GM21381 (cell line): Measurements from ENCODE around the gene ERICH3.

Experiments
- ATAC-seq: cut with Tn5 transposase; IDR thresholded peaks from one replicate; pipeline ENCODE4 v1.9.1; 2021; ENCODE audit warnings: mild to moderate bottlenecking, moderate library complexity; ENCODE audit not compliant: unreplicated experiment

The ERICH3 gene

DNA sequence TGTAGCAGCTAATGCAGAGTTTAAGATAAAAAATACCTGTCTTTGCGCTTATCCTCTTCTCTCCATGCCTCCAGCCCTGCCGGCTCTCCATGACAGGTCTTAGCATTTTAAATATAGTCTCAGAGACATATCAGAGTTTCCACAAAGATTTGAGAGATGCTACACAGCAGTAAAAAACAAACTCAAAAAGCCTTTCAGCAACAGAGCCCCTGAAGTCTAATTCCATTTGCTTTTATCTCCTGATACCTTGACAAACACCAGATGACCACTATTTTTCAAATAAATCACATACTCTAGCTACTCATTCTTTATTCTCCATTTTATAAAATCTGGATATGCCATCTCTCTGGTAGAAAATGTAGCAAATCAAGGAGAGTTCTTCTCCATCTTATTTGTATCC lies 81.6 kb downstream of the ERICH3 start:
- ATAC-seq, result no peak

- ATAC-seq, result no peak
Measured at GRCh38 chr1:74590288-74590687, 83.3 kb downstream of the ERICH3 start.

- no peak for ATAC-seq
Measured at GRCh38 chr1:74587888-74588287, 85.7 kb downstream of the ERICH3 start.

DNA sequence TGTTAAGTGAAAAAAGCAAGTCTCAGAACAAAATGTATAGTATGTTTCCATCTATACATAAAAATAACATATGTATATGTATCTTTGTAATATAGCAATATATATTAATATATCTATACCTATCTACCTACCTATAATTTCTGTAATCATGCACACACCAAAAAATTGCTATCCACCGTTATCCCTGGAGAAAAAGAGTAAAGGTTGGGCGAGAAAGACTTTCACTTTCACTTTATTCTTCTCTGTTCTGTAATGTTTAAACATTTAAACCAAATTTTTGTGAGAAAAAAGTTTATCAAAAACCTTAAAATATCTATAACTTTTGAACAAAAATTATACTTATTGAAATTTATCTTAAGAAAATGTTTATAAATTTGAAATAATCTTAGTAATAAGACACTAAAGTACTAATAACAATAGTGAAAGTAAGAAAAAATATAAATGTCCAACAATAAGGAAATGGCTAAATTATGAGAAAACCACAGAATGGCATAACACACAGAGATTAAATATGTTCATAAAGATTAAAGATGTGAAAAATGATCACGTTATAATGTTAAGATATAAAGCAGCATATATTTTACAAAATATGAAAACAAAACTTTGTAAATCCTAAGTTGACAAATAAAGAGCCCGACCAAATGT lies 87.2 kb downstream of the ERICH3 start:
- ATAC-seq, result no peak

DNA sequence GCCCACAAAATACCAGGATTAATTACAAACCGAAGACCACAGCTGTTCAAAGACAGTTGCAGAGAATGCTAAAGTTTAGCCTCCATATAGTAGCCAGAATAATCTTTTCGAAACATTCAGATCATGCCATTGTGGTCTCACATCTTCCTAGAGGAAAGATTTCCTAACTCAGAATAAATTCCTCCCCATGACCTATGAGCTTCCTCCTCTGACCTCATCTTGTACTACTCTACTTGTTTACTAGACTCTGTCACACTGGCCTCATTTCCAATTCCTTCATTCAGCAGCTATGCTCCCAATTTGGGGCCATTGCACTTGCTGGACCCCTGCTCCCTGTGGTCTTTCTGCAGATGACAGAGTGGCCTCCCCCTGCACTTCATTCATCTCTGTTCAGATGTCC lies 89.4 kb downstream of the ERICH3 start:
- ATAC-seq, result no peak

GRCh38 chr1:74583397-74583796 lies 90.2 kb downstream of the ERICH3 start:
- ATAC-seq, result no peak

- peak; percentile 99 for ATAC-seq
Measured at GRCh38 chr1:74579425-74579824, 94.2 kb downstream of the ERICH3 start.

GRCh38 chr1:74578101-74578500 lies 95.5 kb downstream of the ERICH3 start:
- ATAC-seq, result no peak

DNA sequence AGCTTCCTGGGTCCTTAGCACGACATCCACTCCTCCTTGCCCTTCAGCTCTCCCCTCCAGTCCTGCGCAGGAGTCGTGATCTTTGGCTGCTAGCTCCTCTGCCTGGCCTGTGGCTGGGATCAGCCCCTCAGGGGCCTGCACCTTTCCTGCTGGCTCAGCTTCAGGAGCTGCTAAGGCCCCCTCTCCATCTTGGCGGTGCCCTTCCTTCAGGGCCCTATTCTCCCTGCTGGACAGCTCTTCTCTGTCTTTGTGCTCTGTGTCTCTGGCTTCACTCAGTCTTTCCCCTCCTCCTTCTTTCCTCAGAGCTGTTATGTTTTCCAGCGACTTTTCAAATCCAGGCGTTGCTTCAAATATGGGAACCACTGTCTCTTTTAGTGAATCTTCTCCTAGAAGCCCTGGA lies 101.7 kb downstream of the ERICH3 start:
- no peak for ATAC-seq

DNA sequence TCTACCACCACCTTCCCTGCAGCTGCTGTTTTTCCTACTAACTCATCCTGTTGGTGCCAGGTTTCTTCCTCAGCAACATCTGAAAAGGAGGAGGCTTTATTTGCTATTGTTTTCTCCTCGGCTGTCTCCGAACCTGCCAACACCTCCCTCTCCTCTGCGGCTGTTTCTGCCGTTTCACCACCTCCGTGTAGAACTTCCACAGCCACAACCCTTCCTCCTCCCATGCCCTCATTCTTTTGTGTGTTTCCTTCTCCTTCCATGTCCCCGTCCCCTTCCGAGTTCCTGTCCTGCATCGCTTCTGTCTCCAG lies 102.1 kb downstream of the ERICH3 start:
- no peak for ATAC-seq

DNA sequence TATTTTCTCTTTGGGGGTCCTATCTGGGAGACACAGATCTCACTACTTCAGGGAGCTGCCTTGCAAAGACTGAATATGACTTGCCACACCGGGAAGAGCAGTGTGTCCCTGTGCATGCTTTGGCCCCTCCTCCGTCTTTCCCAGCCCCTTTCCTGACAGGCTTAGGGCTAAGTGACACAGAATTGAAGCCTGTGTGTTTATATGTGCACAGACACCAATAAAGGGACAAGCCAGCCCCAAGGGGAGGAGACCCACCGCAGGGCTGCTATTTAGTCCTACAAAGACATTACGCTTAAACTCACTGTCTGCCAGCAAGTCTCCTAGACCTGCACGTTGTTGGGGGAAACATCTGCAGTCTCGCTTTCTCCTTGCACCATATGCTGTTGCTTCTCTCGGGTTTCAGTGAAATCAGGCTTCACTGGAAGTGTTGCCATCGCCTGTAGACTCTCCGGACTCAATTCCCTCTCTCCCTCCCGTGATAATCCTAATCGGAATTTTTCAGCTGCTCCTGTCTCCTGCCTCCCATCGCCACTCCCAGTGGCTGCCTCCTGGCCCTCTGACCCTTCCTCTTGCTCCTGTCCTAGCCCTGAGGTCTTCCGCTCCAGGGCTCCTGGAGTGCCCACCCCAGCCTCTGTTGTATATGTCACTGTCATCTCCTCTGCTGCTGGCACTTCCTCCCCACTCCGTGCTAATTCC lies 102.6 kb downstream of the ERICH3 start:
- no peak for ATAC-seq

- ATAC-seq, result no peak
Measured at GRCh38 chr1:74549932-74550331, 123.7 kb downstream of the ERICH3 start.

- no peak for ATAC-seq
Measured at GRCh38 chr1:74548961-74549750, 124.4 kb downstream of the ERICH3 start.

DNA sequence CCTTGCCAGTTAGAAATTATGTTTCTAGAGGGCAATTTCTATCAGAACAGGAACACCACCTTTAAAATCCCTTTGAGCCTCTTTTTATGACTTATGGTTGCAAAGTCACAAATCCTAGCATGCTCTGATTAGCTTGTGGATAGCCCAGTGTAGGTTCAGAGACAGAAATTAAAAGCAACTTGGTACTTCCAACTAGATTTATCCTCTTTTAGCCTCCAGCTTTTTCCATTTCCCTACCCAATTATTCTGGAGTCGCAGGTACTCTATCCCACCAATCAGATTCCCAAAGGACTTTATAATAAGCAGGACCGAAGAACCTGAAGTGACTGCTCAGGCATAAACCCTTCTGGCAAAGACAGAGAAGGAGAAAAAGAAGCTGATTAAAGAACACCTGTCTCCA lies 127.8 kb downstream of the ERICH3 start:
- no peak for ATAC-seq

DNA sequence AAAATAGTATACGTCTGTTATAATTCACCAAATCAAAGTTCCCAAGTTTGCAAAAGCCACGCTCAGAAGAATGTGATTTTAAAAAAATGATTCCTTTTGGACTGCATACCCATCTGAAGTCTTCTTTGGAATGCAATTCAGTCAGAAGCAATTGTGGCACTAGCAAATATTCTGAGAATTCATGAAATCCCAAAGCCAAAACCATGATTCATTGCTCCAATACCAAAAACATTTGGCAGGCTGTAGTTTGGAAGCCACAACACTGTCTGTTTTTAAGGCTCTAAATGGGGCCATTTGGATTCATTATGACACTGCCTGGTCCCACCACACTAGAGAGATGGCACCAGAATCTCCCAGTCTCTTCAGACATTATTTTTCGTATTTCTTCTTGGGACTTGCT lies 139.4 kb downstream of the ERICH3 start:
- ATAC-seq, result no peak

- no peak for ATAC-seq
Measured at GRCh38 chr1:74531796-74532195, 141.8 kb downstream of the ERICH3 start.

GRCh38 chr1:74530892-74531291 lies 142.7 kb downstream of the ERICH3 start:
- ATAC-seq, result no peak

DNA sequence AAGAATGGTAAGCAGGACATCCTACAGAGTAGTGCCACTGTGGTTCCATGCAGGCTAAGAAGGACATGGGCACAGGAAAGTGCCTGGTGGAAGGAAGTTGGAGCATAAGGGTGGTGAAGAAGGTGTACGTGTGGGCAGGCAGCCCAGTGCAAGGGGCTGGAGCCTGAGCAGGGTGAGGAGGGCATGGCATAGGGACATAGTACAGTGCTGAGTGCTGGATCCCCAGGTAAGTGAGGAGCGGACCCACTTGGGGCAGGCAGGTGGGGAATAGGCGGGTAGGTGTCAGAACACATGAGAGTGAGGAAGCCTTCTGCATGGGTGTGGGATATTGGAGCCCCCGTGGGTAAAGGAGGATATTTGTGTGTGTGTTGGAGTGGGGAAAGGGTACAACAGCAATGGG lies 145.5 kb downstream of the ERICH3 start:
- no peak for ATAC-seq

GRCh38 chr1:74526708-74527107 lies 146.9 kb downstream of the ERICH3 start:
- no peak for ATAC-seq

- no peak for ATAC-seq
Measured at GRCh38 chr1:74523873-74524480, 149.6 kb downstream of the ERICH3 start.

DNA sequence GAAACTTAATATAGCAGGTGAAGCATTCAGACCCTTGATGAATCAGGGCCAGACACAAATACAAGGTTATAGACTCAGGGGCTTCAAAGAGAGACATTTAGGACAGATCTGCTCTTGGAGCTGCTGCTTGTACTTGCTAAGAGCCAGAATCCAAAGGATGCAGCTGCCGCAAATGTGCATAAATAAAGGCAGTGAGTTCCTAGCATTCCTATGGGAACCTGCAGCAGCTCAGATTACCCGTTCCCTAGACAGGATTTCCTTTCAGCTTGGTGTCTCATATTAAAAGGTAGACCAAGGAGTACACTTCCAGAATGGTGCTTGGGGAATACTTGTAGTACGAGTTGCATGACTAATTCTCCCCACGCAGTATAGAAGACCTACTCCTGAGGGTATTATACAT lies 151.4 kb downstream of the ERICH3 start:
- no peak for ATAC-seq
